GM19455 (cell line): ENCODE data around the gene RAB10.

ENCODE experiments used
- ATAC-seq: cut with Tn5 transposase; IDR thresholded peaks from one replicate; pipeline ENCODE4 v1.9.1; 2021; ENCODE audit not compliant: unreplicated experiment

Gene RAB10

DNA sequence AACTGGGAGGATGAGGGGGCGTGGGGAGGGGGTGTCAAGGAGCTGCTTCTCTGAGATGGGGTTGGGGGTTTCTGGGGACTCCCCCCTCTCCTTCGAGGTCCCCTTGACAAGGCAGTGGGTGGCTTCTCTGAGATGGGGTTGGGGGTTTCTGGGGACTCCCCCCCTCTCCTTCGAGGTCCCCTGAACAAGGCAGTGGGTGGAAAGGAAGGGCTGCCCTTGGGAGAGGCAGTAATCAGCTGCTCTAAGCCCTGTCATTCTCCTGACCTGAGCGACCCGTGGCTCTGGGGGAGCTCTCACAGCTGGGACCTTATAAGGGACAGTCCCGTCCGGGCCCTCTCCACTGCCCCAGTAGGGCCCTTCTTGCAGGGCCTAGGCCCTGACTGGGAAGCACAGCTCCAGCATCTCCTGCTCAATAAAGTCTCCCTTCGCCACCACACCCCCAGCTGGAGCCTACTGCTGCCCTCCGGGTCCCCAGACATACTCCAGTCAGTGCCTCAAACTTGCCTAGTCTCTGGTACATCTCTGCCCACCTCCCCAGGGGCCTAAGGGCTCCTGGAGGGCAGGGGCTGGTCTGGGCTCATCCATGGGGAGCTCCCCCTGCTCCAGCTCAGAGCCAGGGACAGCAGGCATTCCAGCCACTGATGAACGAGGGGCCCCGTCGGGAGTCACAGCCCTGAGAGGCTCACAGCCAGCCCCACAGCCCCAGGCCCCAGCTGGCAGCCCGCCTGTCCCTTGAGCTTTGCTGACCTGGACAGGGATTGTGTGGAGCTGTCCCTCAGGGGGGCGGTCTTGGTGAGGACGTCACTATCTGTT is 141.8 kb downstream of the RAB10 start:
- no peak for ATAC-seq

DNA sequence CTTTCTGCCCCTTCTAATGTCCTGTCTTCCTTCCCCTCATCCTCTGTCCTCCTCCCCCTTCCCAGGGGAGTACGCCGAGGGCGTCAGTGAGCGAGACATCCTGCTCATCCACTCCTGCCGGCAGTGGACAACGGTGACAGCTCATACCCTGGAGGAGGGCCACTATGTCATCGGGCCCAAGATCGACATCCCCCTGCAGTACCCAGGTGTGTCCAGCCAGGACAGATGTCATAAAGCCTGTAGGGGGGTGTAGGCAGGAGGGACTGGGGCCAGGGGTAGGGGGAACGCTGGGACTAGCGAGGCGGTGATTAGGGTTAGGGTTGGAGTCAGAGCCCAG is 142.4 kb downstream of the RAB10 start:
- no peak for ATAC-seq

DNA sequence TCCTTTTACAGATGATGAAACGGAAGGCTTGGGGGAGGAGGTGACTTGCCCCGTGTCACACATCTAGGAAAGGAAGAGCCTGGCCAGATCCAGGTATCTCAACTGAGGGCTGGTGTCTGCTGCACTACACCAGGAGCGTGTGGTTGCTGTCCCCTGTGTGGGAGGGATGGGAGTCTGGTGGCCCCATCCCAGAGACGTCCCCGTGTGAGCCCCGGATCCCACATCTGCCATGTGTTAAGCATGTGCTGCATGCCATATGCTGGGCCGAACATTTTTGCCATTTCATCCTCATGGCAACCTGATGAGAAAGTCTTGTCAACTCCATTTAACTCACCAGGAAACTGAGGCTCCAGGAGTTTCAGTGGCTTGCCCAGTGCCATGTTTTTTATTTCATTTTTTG is 143.2 kb downstream of the RAB10 start:
- ATAC-seq: no peak

DNA sequence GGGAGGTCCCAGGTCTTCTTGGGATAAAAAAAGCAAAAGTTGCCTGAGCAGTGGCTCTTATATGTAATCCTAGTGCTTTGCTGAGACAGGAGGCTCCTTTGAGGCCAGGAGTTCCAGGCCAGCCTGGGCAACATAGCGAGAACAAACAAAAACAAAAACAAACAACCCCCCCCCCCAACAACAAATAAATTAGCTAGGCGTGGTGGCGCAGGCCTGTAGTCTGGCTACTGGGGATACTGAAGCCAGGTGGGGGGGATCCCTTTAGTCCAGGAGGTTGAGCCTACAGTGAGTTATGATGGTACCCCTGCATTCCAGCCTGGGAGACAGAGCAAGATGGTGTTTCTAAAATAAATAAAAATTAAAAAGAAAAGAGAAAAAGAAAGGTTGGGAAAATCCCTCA is 144.4 kb downstream of the RAB10 start:
- no peak for ATAC-seq

DNA sequence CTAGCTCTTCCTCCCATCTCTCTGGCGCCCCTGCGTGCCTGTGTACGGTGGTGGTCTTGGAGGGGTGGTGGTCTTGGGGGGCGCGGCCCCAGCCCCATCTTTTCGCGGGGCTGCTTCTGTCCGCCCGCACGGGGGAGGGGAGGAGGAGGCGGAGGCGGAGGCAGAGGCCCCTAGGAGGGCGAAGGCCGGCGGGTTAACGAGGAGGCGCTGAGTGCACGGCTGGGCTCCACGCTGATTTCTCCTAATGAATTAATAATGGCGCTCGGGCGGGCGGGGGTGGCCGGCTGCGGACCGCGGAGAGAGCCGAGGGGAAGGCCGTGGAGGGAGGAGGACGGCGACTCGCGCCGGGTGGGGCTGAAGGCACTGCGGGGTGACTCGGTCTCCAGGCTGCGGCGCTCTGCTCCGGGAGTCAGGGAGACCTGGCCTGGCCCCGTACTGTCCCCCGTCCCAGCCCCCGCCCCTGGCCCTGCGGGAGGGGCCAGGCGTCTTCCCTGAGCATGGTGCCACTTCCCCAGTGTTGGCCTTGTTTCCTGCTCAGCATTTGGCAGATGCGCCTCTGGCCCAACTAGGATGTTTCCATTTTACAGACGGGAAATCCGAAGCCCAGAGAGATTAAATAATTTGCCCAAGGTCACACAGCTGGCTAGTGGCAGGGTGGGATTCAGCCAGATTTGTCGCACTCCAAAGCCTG is 145.0 kb downstream of the RAB10 start:
- ATAC-seq: no peak

DNA sequence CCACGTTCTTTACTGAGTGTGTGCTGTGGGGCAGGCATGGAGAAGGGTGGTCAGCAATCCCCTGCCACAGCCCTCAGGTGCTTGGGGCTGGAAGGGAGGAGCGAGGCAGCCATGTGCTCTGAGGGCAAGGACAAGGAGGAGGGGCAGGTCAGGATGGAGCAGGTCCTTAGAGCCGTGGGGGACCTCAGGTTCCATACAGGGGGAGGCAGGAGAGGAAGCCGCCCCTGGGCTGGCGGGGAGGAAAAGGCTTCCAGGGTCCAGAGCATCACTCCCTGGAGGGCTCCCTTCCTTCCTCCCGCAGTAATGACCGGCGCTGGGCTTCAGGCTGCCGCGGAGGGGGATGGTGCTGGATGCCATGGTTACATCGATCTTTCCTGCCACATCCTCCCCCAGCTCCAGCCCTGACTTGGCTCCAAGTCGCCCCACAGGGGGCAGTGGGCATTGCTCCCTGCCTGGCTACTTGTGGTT is 145.6 kb downstream of the RAB10 start:
- no peak for ATAC-seq

DNA sequence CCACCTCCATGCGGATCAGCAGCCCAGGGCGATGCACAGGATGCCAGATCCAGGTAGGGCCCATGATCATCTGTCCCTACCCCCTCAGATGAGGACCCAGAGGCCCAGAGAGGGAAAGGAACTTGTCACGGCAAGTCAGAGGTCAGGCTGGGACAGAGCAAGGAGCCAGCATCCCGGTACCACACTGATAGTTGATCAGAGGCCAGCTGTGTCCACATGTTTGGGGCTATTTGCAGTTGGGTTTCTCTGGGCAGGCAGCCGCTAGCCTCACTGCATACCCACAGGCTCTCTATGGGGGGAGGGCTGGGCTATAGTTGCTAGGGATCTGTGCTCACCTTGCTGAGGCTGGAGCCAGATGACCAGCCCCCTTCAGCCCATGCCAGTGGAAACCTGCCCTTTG is 148.6 kb downstream of the RAB10 start:
- ATAC-seq: no peak

DNA sequence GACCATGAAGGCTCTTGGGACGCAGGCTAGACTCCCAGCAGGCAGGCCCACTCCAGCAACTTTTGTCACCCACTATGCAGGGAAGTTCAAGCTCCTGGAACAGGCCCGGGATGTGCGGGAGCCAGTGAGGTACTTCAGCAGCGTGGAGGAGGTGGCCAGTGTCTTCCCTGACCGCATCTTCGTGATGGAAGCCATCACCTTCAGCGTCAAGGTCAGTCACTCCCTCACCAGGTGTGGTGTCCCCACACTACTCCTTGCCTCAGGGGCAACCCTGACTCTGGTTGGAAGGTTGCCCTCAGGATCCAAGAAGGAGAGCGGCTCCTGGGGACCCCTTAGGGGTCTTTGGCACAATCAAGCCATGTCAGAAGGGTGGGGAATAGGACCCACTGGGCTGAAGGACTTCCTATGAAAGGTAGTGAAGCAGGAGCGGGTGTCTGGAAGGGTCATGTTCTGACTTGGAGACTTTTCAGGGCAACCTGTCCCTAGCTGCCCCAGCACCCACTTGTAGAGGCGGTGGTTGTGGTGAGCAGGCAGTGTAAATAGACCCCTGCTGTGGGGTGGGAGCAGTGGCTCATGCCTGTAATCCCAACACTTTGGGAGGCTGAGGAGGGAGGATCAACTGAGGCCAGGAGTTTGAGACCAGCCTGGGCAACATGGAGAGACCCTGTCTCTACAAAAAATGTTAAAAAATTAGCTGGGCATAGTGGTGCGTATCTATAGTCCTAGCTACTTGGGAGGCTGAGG is 149.2 kb downstream of the RAB10 start:
- ATAC-seq: no peak

DNA sequence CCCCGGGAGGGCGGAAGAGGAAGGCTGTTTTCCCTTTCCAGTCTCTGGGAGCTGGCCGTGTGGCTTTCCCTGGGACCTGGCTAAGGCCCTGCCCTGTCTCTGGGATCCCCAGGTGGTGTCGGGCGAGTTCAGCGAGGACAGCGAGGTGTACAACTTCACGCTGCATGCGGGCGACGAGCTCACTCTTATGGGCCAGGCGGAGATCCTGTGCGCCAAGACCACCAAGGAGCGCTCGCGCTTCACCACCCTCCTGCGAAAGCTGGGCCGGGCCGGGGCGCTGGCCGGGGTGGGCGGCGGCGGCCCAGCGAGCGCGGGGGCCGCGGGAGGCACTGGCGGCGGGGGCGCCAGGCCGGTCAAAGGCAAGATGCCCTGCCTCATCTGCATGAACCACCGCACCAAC is 150.2 kb downstream of the RAB10 start:
- ATAC-seq: no peak

DNA sequence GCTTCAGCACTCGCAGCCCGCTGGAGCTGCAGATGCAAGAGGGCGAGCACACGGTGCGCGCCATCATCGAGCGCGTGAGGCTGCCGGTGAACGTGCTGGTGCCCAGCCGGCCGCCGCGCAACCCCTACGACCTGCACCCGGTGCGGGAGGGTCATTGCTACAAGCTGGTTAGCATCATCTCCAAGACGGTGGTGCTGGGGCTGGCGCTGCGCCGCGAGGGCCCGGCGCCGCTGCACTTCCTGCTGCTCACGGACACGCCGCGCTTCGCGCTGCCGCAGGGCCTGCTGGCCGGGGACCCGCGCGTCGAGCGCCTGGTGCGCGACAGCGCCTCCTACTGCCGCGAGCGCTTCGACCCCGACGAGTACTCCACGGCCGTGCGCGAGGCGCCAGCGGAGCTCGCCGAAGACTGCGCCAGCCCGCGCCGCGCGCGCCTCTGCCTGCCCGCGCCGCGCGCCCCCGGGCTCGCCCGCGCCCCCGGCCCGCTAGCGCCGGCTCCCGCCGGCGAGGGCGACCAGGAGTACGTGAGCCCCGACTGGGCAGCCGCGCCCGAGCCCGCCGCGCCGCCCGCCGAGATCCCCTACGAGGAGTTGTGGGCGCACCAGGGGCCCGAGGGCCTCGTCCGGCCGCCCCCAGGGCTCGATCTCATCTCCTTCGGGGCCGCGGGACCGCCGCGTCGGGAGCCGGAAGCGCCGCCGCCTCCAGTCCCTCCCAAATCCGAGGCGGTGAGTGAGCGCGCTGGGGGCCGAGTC is 150.8 kb downstream of the RAB10 start:
- ATAC-seq: peak; percentile 75

DNA sequence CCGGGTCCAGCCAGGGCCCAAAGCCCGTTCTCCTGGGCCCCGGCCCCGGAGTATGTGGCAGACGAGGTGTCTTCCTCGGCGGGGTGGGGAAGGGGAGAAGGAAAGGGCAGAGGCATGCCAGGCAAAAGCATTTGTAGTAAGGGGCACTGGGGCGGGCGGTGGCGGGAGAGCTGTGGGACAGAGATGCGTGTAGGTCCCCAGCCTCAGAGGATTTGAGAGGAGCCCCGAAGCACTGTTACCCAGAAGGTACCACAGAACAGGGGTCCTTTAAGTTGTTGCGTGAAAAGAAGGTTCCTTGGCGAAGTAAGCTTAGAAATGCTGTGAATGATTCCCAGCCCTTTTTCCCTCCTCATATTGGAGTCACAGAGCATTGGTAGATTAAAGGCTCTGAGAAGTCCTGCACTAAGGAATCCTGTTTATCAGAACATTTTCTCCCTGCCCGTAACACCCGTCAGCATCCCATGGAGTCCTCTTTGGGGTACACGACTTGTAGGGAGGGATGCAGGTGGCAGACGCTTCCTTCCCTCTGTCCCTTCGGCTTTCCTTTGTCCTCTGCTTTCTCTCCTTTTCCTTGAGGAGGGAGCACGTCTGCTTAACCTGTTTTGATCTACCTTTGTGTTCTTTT is 151.5 kb downstream of the RAB10 start:
- no peak for ATAC-seq

DNA sequence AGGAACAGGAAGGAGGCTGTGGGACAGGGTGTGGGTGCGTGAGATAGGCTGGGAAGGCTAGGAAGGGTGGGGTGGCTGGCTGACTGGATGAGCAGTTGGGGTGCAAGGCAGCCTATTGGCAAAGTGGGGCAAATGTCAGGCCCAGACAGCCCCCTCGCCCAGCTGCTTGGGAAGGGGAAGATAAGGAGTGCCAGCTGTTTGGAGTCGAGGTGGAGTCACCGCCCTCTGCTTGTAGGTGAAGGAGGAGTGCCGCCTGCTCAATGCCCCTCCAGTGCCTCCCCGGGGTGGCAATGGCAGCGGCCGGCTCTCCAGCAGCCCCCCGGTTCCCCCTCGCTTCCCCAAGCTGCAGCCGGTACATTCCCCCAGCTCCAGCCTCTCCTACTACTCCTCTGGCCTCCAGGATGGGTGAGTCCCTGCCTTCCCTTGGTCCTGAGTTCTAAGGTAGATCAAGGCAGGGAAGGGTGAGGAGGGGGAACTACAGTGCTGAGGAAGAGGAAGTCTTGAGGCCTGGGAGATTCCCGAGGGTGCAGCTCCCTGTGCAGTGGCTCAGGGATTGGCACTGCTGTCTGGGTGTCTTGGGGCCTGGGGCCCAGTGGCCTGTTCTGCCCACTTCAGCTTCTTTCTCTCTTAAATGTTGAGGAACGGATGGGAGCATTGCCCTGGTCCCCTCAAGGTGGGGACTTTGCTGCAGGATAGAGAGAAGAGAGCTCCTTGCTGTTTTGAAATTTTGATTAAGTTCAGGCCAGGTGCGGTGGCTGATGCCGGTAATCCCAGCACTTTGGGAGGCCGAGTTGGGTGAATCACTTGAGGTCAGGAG is 152.3 kb downstream of the RAB10 start:
- no peak for ATAC-seq
